ENCODE results near the gene CD22.

DNA sequence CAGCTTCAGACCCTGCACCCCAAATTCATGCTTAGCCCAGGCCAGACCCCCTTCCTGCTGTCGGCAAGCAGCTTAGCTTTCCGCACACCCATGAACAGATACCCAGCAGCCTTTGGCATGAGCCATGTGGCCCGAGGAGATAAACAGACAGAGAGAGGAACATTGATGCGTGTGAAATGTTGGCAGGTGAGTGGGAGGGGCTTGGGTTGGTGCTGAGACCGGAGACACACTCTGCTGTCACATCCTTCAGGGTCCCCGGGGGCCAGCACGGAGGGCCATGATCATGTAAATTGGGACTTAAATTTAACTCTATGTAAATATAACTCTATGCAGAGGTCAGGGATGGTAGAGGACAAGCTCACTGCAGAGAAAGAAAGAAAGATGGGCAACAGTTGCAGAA lies 1.5 kb downstream of the CD22 start:
- TF ChIP-seq CTCF (IDR thresholded peaks at IDR 0.05; ENCODE audit: poor library complexity, severe bottlenecking) (no peak), POLR2AphosphoS5 (IDR thresholded peaks at IDR 0.05) (no peak), EP300 (conservative IDR thresholded peaks at IDR 0.05; ENCODE audit: poor library complexity, severe bottlenecking) (no peak), RAD21 (conservative IDR thresholded peaks at IDR 0.05) (no peak), TAF1 (IDR thresholded peaks at IDR 0.05; ENCODE audit: low read depth) (no peak), EZH2 (IDR thresholded peaks at IDR 0.05; ENCODE audit: borderline replicate concordance, insufficient read depth, low read length, poor library complexity, severe bottlenecking) (no peak), MXI1 (conservative IDR thresholded peaks at IDR 0.05; ENCODE audit: poor library complexity, severe bottlenecking) (no peak), SMC3 (conservative IDR thresholded peaks at IDR 0.05; ENCODE audit: poor library complexity) (no peak)
- TF ChIP-seq, protein P1, sequence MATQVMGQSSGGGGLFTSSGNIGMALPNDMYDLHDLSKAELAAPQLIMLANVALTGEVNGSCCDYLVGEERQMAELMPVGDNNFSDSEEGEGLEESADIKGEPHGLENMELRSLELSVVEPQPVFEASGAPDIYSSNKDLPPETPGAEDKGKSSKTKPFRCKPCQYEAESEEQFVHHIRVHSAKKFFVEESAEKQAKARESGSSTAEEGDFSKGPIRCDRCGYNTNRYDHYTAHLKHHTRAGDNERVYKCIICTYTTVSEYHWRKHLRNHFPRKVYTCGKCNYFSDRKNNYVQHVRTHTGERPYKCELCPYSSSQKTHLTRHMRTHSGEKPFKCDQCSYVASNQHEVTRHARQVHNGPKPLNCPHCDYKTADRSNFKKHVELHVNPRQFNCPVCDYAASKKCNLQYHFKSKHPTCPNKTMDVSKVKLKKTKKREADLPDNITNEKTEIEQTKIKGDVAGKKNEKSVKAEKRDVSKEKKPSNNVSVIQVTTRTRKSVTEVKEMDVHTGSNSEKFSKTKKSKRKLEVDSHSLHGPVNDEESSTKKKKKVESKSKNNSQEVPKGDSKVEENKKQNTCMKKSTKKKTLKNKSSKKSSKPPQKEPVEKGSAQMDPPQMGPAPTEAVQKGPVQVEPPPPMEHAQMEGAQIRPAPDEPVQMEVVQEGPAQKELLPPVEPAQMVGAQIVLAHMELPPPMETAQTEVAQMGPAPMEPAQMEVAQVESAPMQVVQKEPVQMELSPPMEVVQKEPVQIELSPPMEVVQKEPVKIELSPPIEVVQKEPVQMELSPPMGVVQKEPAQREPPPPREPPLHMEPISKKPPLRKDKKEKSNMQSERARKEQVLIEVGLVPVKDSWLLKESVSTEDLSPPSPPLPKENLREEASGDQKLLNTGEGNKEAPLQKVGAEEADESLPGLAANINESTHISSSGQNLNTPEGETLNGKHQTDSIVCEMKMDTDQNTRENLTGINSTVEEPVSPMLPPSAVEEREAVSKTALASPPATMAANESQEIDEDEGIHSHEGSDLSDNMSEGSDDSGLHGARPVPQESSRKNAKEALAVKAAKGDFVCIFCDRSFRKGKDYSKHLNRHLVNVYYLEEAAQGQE (IDR thresholded peaks at IDR 0.05; ENCODE audit: borderline replicate concordance), result no peak

Data from neural cell (in vitro differentiated cells).